ENCODE results near the gene NUDT8. TPM values are rescaled to one million over a fixed set of nuclear protein-coding genes. Genes with fewer than 3 reads are reported as not detected.
A peak's percentile ranks its signal among the peaks of the same experiment; 100 is the strongest.
"Not testable (repeated sequence)": the region's sequence is repeated elsewhere in the genome, so short reads cannot be mapped to it uniquely, and the experiment has no call there.

The NUDT8 gene
- total and polyA plus RNA-seq, 2 of the 8 experiments (the other 6 are each of a cell fraction or from before 2014, with no cell fraction given): 7.2 to 8.3 TPM

GRCh38 chr11:67620621-67621020 lies 9.1 kb downstream of the NUDT8 start:
- not testable (repeated sequence) for H3K27ac ChIP-seq (ENCODE audit: low read depth, low read length); H3K9me3 ChIP-seq (ENCODE audit: insufficient read depth in 2 of 2, low read depth in 1 of 2, low read length in 1 of 2); H3K36me3 ChIP-seq (ENCODE audit: control insufficient read depth in 2 of 4, insufficient read depth in 4 of 4, low read length in 3 of 4); H2BK20ac ChIP-seq (ENCODE audit: low read length); H3K14ac ChIP-seq (ENCODE audit: insufficient read length); H3K23ac ChIP-seq (ENCODE audit: insufficient read length); H3K4ac ChIP-seq (replicated peaks; ENCODE audit: insufficient read length, low read depth, low read length); H3K79me1 ChIP-seq (ENCODE audit: low read depth, low read length); H3K18ac ChIP-seq (ENCODE audit: extremely low read depth, low read length); H2BK5ac ChIP-seq (ENCODE audit: low read depth, low read length); DNase-seq (ENCODE audit: low read depth in 1 of 2, low spot score in 2 of 2); H2BK15ac ChIP-seq (ENCODE audit: low read length); H2AK5ac ChIP-seq (ENCODE audit: low read depth, low read length); H4K8ac ChIP-seq (ENCODE audit: extremely low read depth, insufficient read depth, low read length); H2AFZ ChIP-seq (ENCODE audit: low read length); H3K79me2 ChIP-seq (ENCODE audit: control insufficient read depth in 1 of 2, insufficient read depth in 2 of 2, low read length in 2 of 2); H3K23me2 ChIP-seq (ENCODE audit: low read depth, low read length); H2BK120ac ChIP-seq (replicated peaks; ENCODE audit: low read depth, low read length); H4K20me1 ChIP-seq (replicated peaks in 1 of 2; ENCODE audit: control insufficient read depth in 1 of 2, insufficient read depth in 2 of 2, low read length in 2 of 2); FAIRE-seq; H3K56ac ChIP-seq (replicated peaks; ENCODE audit: insufficient read length, low read depth, low read length); H2BK12ac ChIP-seq (ENCODE audit: low read depth, low read length); H3K27me3 ChIP-seq (replicated peaks in 1 of 4; ENCODE audit: control insufficient read depth in 3 of 4, extremely low read depth in 1 of 4, insufficient read depth in 3 of 4, low read length in 3 of 4); H4K91ac ChIP-seq (replicated peaks; ENCODE audit: insufficient read length, low read length)
- Histone ChIP-seq H3K4me2 (ENCODE audit: insufficient read depth in 1 of 2, low read depth in 2 of 2, low read length in 2 of 2) (peak overlapping the region; percentile 70 to 77), H3K4me1 (replicated peaks in 1 of 4; ENCODE audit: control insufficient read depth in 3 of 4, insufficient read depth in 4 of 4, low read length in 3 of 4) (peaks cover 13 to 21% (median 15%) of the 10 kb centered on the region in 4 experiments), H3K9ac (replicated peaks in 1 of 4; ENCODE audit: extremely low read depth in 1 of 4, low read depth in 3 of 4, low read length in 3 of 4) (peak overlapping the region in 3 of 4 experiments; percentile 44 to 69 (median 56); a peak in 4 of 7 replicates), H4K5ac (ENCODE audit: insufficient read length, low read depth, low read length) (peak overlapping the region; percentile 23), H3K4me3 (ENCODE audit: extremely low read depth in 1 of 4, insufficient read depth in 2 of 4, low read depth in 3 of 4, low read length in 4 of 4) (peak overlapping the region; percentile 71 to 88 (median 80))
- 0% methylated on average over 7 of the region's 13 CpGs; no CpG with 5 or more reads in 1 of the 2 experiments for WGBS, 2 experiments (ENCODE audit: extremely low coverage in 1 of 2, insufficient coverage in 1 of 2, insufficient read length in 1 of 2, insufficient replicate concordance in 2 of 2, low coverage in 1 of 2, low lambda C conversion rate in 2 of 2, missing lambda C conversion rate in 1 of 2)
- TF ChIP-seq YY1 (IDR thresholded peaks at IDR 0.05; ENCODE audit: low read depth, low read length) (0 out of 2 replicates have a peak, but pooled peaks have one; percentile 52), CREB1 (IDR thresholded peaks at IDR 0.05) (0 out of 2 replicates have a peak, but pooled peaks have one; percentile 23), MAX (IDR thresholded peaks at IDR 0.05) (peak; percentile 32; the same call in 1 of the 2 replicates), TBP (IDR thresholded peaks at IDR 0.05; ENCODE audit: low read depth, low read length) (peak; percentile 24; the same call in 1 of the 2 replicates), SP1 (IDR thresholded peaks at IDR 0.05; ENCODE audit: low read depth, low read length) (0 out of 2 replicates have a peak, but pooled peaks have one; percentile 15), FOSL1 (IDR thresholded peaks at IDR 0.05; ENCODE audit: insufficient read depth, low read depth, low read length) (peak; percentile 91), TAF1 (IDR thresholded peaks at IDR 0.05; ENCODE audit: low read depth, low read length) (0 out of 2 replicates have a peak, but pooled peaks have one; percentile 25), SIN3A (conservative IDR thresholded peaks at IDR 0.05 in 1 of 2, IDR thresholded peaks at IDR 0.05 in 1 of 2; ENCODE audit: low read depth in 1 of 2, low read length in 2 of 2) (peak; percentile 69 to 82; a peak in 2 of 4 replicates)
- ChIA-PET CTCF (ENCODE audit: partially characterized antibody) (interaction anchor here (1.5 to 2.9 kb wide), 3 partner anchors 9 to 18 kb away, joined by 4 to 28 read pairs (median 6); partner anchors contain the start of gene NUDT8), POLR2A (ENCODE audit: partially characterized antibody) (interaction anchor here (0.7 to 10.7 kb wide), 13 partner anchors 9 to 269 kb away, joined by 3 to 194 read pairs (median 5); partner anchors contain the start of genes GSTP1, NUDT8 and TBX10)
